Spleen (tissue), 7 donors: ENCODE data around the gene FCN3.

ENCODE experiments used
- CTCF ChIP-seq, 11 experiments: fragments of 200-600 bp in 7 of 11; fragments of 450-650 bp in 4 of 11; sonication (generic) in 4 of 11; IDR thresholded peaks in 8 of 11; conservative IDR thresholded peaks in 3 of 11; 1 replicate in 7 of 11; 2 replicates in 4 of 11; pipeline versions ENCODE4 v1.4.0 to v1.8.0; 2016 to 2021; ENCODE audit warnings: antibody characterized with exemption in 11 of 11, inconsistent platforms in 4 of 11, mild to moderate bottlenecking in 1 of 11
- POLR2A ChIP-seq, 3 donors: fragments of 450-650 bp; IDR thresholded peaks; one replicate each; pipeline ENCODE4 v1.5.1; 2017; ENCODE audit warnings: antibody characterized with exemption in 3 of 3, mild to moderate bottlenecking in 1 of 3
- donor health status: DM: no; HTN: no; CAD: no; lungs with moderate emphysema.
- donor health status: DM: no; HTN: no; CAD: no.
- donor health status: DM: no; HTN: no; CAD: no.

- TF ChIP-seq CTCF (IDR thresholded peaks at IDR 0.05 in 8 of 11, conservative IDR thresholded peaks at IDR 0.05 in 3 of 11) (no peak), POLR2A (IDR thresholded peaks at IDR 0.05) (no peak)
Observed at GRCh38 chr1:27351541-27352107, 23.0 kb downstream of the FCN3 start.
